HL-60 (cell line): ENCODE data around the gene ACOX3.

Experiments
- DNase-seq, 2 experiments: peaks; one replicate each; pipeline ENCODE4 v3.0.0-alpha.2; 2010 to 2020; ENCODE audit warnings: low read depth in 1 of 2, low spot score in 1 of 2
- H3K27ac ChIP-seq: fragments of 250-450 bp; sonication (Bioruptor Pico); replicated peaks from 2 replicates; pipeline ENCODE4 v1.5.1; 2020; ENCODE audit warnings: mild to moderate bottlenecking, moderate library complexity
- H3K27me3 ChIP-seq: fragments of 250-450 bp; sonication (Bioruptor Pico); 2 replicates; pipeline ENCODE4 v1.5.1; 2021; ENCODE audit warnings: mild to moderate bottlenecking, moderate library complexity; ENCODE audit not compliant: insufficient read depth, poor library complexity, severe bottlenecking
- H3K4me3 ChIP-seq: replicated peaks from 2 replicates; pipeline ENCODE4 v1.5.1; 2011; ENCODE audit warnings: mild to moderate bottlenecking, control low read depth, low read length; ENCODE audit not compliant: insufficient read depth
- GABPA ChIP-seq: IDR thresholded peaks from 2 replicates; pipeline ENCODE4 v1.6.1; 2012; ENCODE audit warnings: low read depth
- POLR2AphosphoS5 ChIP-seq: IDR thresholded peaks from 2 replicates; pipeline ENCODE4 v1.6.1; 2012; ENCODE audit warnings: low read depth
- REST ChIP-seq: IDR thresholded peaks from 2 replicates; pipeline ENCODE4 v1.6.1; 2012; ENCODE audit warnings: low read depth; ENCODE audit not compliant: insufficient replicate concordance
- SPI1 ChIP-seq: IDR thresholded peaks from 2 replicates; pipeline ENCODE4 v1.6.1; 2012; ENCODE audit warnings: low read depth, mild to moderate bottlenecking, borderline replicate concordance
- TF ChIP-seq, protein P1 (sequence below): IDR thresholded peaks from one replicate; pipeline ENCODE4 v1.5.1; 2011; ENCODE audit warnings: low read length, control low read depth, inconsistent platforms; ENCODE audit not compliant: insufficient read depth

ACOX3 gene

GRCh38 chr4:8465615-8466611 is 25.4 kb upstream of the ACOX3 start:
- H3K27me3 ChIP-seq: no peaks in the 10 kb centered on the region
- no peak overlapping the region for H3K27ac ChIP-seq
- no peak for TF ChIP-seq REST
- TF ChIP-seq POLR2AphosphoS5: no peak
- TF ChIP-seq SPI1: no peak
- no peak for TF ChIP-seq GABPA
- TF ChIP-seq, protein P1, sequence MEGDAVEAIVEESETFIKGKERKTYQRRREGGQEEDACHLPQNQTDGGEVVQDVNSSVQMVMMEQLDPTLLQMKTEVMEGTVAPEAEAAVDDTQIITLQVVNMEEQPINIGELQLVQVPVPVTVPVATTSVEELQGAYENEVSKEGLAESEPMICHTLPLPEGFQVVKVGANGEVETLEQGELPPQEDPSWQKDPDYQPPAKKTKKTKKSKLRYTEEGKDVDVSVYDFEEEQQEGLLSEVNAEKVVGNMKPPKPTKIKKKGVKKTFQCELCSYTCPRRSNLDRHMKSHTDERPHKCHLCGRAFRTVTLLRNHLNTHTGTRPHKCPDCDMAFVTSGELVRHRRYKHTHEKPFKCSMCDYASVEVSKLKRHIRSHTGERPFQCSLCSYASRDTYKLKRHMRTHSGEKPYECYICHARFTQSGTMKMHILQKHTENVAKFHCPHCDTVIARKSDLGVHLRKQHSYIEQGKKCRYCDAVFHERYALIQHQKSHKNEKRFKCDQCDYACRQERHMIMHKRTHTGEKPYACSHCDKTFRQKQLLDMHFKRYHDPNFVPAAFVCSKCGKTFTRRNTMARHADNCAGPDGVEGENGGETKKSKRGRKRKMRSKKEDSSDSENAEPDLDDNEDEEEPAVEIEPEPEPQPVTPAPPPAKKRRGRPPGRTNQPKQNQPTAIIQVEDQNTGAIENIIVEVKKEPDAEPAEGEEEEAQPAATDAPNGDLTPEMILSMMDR: no peak
- no peak overlapping the region for H3K4me3 ChIP-seq
- DNase-seq: no peak

DNA sequence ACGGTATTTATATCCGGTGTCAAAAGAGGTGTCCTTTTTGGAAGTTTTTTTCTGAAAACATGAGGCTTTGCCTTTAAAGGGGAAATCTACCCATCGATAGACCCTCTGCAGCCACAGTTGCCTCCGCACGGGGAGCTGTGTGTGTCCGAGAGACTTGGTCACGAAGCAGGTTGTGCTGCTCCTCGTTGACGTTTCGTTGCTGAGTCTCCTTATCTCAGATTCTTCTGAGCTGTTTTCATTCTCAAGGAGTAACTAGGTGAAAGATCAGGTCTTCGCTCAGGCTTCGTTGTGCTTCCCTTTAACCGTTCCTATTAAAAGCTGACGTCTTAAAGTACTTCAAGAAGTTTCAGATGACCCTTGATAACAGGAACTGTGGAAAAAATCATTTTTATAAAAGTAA is 23.9 kb upstream of the ACOX3 start:
- H3K4me3 ChIP-seq: no peak overlapping the region
- H3K27ac ChIP-seq: no peak overlapping the region
- no peak for DNase-seq
- H3K27me3 ChIP-seq: no peaks in the 10 kb centered on the region
- no peak for TF ChIP-seq SPI1
- TF ChIP-seq REST: no peak
- no peak for TF ChIP-seq POLR2AphosphoS5
- TF ChIP-seq GABPA: no peak
- TF ChIP-seq, protein P1: no peak

DNA sequence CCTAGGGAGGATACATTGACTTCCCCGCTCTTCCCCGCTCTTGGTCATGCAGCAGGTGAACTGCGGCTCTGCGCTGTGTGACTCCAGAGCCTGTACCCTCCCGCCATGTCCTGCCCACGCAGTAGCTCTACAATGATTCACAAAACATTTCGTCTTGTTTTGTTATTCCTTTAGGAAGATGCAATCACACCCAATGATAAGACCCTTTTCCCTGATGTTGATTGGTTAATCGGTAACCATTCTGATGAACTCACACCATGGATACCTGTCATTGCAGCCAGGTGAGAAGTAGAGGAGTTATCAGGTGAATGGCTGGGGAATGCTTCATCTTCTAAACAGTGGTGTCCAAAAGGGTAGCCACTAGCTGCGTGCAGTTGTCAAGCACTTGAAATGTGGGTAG is 23.3 kb upstream of the ACOX3 start:
- Histone ChIP-seq H3K27ac (no peak overlapping the region), H3K4me3 (no peak overlapping the region), H3K27me3 (no peaks in the 10 kb centered on the region)
- no peak for TF ChIP-seq POLR2AphosphoS5
- TF ChIP-seq, protein P1: no peak
- DNase-seq: no peak

- TF ChIP-seq POLR2AphosphoS5 (no peak), SPI1 (no peak), REST (no peak), GABPA (no peak)
- TF ChIP-seq, protein P1: no peak
- Histone ChIP-seq H3K4me3 (no peak overlapping the region), H3K27ac (no peak overlapping the region), H3K27me3 (no peaks in the 10 kb centered on the region)
- DNase-seq: no peak
Measured at GRCh38 chr4:8461616-8462015, 21.1 kb upstream of the ACOX3 start.
